GM21737 (cell line): ENCODE results near the gene UNC80.

Source experiments
- ATAC-seq: cut with Tn5 transposase; IDR thresholded peaks from one replicate; pipeline ENCODE4 v1.9.1; 2021; ENCODE audit warnings: mild to moderate bottlenecking, moderate library complexity; ENCODE audit not compliant: unreplicated experiment

The UNC80 gene

DNA sequence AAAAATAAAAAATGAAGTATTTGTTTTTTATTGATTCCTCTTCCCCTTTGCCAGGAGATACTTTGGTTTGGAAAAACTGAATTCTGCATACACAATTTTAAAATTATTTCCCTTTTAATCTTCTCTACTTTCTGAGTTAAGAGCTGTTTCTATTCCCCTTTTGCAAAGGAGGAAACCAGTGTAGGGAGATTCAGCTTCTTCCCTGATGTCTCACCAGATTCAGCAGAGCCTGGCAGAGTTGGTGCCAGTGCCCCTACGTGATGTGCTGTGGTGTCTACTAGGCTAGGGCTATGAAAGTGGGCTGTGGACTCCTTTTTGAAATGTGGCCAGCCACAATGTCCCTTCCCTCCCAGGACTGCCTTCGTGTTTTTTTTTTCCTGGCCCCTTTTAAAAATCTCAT, 233.2 kb downstream of the UNC80 start:
- no peak for ATAC-seq

DNA sequence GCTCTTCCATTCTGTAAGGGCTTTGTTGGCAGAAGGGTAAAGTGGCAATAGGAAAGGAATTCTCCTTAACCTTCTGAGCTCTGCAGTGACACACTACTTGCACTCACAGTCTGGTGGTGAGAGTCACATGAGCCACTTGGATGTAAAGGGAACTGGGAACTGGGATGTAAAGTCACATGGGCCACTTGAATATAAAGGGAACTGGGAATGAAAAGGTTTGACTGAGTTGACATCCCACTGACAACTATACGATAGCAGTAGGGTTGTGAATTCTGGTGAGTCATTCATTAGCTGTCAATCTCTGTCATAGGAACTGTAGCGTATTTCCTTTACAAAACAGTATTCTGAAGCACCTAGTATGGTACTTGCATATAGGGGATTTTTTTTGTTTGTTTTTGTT, 236.3 kb downstream of the UNC80 start:
- ATAC-seq, result no peak

DNA sequence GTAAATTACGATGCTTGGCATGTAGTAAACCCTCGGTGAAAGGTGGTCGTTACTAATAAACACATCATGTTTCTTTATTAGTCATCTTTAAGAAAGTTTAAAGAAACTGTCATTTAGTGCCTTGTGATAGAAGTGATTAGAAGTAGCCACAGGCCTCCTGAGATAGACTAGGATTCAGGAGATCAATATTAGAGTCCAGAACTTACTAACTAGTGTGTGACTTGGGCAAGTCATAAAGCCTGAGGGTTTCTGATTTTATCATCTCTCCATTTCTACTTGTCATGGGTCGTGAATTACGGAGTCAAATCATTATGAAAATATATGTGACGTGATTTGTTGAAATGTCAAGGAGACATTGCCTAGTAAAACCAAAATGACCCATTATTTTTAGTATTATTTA, 237.5 kb downstream of the UNC80 start:
- no peak for ATAC-seq

DNA sequence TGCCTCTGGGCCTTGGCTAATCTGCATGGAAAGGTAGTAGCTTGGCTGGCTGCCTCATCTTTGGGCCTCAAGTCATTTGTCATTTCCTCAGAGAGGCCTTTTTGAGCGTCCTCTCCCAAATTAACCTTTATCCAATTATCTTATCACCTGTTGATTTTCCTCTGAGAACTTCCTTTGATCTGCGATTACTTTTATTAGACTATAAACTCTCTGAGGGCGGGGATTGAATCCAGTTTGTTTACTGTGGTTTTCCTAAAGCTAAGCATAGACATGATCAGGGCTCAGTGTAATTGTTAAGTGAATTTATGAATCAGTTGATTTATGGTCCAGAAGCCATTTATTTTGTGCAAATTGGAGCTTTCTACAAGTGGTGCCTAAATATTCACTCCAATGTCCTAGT, 238.3 kb downstream of the UNC80 start:
- no peak for ATAC-seq

DNA sequence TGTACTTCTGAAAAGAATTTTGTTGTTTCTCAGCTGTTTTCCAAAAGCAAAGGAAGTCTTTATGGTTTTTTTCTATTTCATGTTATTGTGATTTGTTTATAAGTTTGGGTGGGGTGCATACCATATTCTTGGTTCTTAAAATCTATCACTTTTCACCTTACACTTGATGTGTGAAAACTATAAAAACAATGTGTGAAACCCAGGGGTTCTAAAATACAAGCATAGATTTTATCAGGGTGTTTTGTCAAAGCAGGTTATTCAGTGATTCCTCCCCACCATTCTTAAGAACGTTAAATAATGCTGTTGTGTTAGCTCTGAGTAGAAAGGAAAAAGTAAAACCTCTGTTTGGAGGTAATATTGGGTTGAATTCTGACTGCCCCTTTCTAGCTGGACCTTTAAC, 248.5 kb downstream of the UNC80 start:
- ATAC-seq, result no peak

DNA sequence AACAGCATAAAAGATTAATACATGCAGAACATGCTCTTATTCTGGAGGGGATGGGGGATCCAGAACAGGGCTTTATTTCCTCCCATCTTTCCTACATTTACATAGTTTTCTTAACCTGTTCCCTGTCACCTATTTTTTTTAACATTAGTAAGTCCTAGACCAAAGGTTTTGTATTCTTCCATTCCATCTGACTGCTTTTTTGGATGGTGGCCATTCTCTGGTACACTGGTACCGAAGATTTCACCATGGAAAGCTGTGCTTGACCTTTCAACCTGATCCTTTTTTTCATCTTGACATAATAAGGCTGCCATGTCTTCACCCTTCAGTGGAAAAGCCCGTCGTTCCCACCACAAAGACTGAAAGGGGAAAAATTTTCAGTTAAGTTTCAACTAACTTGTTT, 251.2 kb downstream of the UNC80 start:
- no peak for ATAC-seq

DNA sequence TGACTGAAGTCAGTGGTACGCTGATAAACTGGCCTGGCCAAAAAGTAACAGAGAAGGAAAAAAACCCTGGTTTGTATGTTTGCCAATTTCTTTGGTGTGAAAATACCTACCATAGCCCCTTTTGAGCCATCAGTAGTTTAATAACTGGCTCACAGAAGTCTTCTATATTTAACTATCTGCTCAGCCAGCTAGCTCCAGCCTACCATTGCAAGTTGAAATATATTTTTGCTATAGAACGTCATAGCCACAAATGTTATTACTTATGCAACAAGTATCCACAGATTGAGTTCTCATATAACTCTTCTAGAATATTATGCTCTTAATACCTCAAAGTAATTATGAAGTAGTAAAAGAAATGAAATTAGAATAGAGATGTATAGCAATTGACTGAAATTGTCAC, 256.0 kb downstream of the UNC80 start:
- no peak for ATAC-seq

DNA sequence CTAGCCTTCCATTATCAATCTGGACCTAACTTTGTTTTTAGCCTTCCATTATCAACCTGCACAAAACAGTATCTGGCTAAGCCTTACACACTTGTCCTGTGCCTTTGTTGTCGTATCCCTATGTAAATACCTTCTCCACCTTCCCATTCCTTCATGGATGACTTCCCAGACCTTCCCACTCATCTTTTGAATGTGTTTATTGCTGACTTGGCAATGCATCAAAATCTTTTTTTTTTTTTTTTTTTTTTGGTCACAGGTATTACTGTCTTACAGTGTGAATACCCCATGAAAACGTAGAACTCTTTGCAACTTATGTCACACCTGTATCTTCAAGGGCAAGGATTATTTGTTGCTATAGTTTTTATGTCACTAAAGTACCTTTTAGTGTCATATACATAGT, 256.5 kb downstream of the UNC80 start:
- no peak for ATAC-seq

DNA sequence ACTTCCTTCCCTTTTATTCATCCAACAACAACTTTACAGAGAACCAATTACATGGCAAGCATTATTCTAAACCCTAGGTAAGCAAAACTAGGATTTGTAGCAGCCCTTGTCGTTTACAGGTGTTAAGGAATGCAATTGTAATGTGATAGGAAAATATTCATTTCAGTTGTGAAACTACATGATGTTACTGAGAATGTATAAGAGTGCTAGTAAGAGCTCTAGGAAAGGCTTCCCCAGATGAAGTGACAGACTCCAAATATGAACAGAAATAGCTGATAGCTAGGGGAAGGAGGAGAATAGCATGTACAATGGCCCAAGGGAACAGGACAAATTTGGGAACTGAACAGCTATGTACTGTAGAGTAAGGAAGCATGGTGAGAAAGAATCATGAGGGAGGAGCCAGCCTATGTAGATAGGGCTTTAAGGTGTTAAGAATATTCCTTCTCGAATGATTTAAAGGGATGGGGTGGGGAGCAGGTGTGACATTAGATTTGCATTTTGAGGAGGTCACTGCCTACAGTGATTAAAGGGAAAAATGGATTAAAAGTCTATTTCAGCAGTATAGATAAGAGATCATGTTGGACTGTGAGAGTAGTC, 262.6 kb downstream of the UNC80 start:
- no peak for ATAC-seq

DNA sequence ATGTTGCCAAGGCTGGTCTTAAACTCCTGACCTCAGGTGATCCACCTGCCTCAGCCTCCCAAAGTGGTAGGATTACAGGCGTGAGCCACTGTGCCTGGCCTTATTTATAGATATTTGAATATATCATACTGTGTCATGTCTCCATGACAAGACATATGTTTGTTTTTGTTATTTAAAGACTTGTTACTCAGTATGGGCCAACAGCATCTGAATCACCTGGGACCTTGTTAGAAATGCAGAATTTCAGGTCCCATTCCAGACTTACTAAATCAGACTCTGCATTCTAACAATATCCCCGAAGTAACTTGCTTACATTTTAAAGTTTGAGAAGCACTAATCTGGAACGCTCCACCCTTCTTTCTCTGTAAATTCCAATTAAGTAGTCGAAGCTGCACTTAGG, 264.0 kb downstream of the UNC80 start:
- ATAC-seq, result no peak

DNA sequence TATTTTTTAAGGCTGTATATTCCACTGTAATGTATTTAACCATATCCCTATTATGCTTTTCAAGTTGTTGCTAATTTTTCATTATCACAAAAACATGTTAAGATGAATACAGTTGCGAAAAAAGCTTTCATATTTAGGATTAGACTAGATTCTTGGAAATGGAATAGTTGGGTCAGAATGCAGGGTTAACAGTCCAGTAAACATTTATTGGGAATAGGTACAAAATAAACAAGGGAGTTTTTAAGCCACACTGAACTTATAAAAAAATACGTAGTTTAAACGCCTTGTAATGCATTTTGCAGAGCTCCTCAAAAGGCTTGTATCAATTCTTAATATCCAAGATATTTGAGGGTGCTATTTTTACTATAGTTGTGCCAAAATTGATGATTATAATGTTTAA, 266.4 kb downstream of the UNC80 start:
- ATAC-seq, result no peak

DNA sequence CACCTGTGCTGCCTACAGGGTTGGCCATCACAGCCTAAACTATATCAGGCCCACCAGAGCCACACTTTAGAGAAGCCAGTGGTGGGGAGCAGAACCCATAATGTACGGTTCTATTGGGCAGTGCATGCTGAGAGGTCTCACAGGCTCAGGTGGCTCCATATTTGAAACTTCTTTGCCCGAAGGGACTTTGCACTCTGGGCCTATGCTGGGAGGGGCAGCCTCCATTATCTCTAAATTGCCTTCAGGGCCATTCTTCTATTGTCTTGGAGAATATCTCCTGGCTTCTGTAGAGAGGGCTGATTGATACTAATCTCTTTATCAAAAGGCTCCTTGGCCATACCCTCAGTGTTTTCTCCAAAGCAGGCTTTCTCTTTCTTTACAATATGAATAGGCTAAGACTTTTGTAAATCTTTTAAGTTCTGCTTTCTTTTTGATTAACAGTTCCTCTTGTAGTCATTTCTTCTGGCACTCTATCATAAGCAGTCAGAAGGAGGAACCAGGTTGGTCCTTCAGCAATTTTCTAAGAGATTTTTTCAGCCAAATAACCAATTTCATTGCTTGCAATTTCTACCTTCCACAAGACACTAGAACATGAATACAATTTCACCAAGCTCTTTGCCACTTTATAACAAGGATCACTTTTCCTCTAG, 275.3 kb downstream of the UNC80 start:
- no peak for ATAC-seq
